ACC112 (cell line): ENCODE results near the gene C10orf71.

Source experiments
- H2AFZ ChIP-seq: fragments of 200-600 bp; sonication (generic); one replicate; pipeline ENCODE4 v1.6.0; 2017; ENCODE audit warnings: antibody characterized with exemption, low read length; ENCODE audit not compliant: unreplicated experiment
- H3K27ac ChIP-seq: fragments of 200-600 bp; sonication (generic); 2 replicates; pipeline ENCODE4 v1.5.1; 2014; ENCODE audit warnings: low read depth, mild to moderate bottlenecking, antibody characterized with exemption, low read length, moderate library complexity
- H3K27me3 ChIP-seq: fragments of 200-600 bp; sonication (generic); 2 replicates; pipeline ENCODE4 v1.6.1; 2014; ENCODE audit warnings: mild to moderate bottlenecking, antibody characterized with exemption, low read length, moderate library complexity, mixed read lengths; ENCODE audit not compliant: insufficient read depth
- H3K36me3 ChIP-seq: fragments of 200-600 bp; sonication (generic); 2 replicates; pipeline ENCODE4 v1.6.1; 2016; ENCODE audit warnings: mild to moderate bottlenecking, antibody characterized with exemption, low read length, moderate library complexity, mixed read lengths; ENCODE audit not compliant: insufficient read depth
- H3K4me1 ChIP-seq: fragments of 200-600 bp; sonication (generic); one replicate; pipeline ENCODE4 v1.6.1; 2016; ENCODE audit warnings: low read length, mixed read lengths; ENCODE audit not compliant: insufficient read depth, unreplicated experiment, control insufficient read depth
- H3K4me3 ChIP-seq: fragments of 200-600 bp; sonication (generic); 2 replicates; pipeline ENCODE4 v1.5.1; 2014; ENCODE audit warnings: mild to moderate bottlenecking, low read depth, low read length
- H3K79me2 ChIP-seq: fragments of 200-600 bp; sonication (generic); one replicate; pipeline ENCODE4 v1.6.0; 2016; ENCODE audit warnings: low read length; ENCODE audit not compliant: control insufficient read depth, unreplicated experiment, insufficient read depth

Gene C10orf71

DNA sequence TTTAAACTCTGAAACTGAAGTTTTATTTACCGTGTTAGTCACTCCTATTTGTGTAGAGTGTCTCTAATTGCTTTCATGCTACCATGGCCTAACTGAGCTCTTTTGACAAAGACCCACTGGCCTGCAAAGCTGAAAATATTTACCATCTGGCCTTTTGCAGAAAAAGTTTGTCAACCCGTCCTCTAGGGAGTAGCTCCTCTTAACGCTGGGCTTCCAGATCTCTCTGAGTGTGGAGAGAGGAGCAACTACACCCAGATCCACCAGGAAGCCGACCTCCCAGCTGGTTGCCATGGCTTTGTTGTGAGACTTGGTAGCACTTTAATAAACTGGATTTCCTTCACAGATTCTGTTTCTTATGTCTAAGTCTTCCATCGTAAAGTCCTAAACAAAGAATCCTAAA lies 4.2 kb upstream of the C10orf71 start:
- H3K79me2 ChIP-seq: no peaks in the 10 kb centered on the region
- no peaks in the 10 kb centered on the region for H3K4me1 ChIP-seq
- no peak overlapping the region for H2AFZ ChIP-seq
- no peak overlapping the region for H3K27ac ChIP-seq
- H3K4me3 ChIP-seq: no peak overlapping the region
- H3K27me3 ChIP-seq: peaks cover 72% of the 10 kb centered on the region
- H3K36me3 ChIP-seq: no peaks in the 10 kb centered on the region

DNA sequence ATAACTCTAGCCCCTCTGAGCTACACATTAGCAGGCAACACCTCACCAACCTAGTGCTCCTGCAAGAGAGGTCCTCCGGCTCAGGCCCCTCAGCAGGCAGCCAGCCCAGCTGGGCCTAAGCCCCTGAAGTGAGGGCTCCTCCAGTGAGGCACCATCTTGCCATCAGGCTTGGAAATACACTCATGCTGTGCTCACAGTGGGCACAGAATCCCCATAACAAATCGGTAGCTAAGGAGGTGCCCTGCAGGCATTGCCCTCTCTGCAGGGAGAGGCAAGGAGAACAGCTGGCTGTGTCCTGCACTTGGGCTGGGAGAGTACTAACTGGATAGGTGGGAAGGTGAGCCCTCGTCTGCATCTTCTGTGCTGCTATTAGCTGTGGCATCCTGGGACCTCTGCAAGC lies 3.7 kb upstream of the C10orf71 start:
- Histone ChIP-seq H3K27ac (no peak overlapping the region), H3K79me2 (no peaks in the 10 kb centered on the region), H3K4me3 (no peak overlapping the region), H3K36me3 (no peaks in the 10 kb centered on the region), H2AFZ (no peak overlapping the region), H3K27me3 (peaks cover 67% of the 10 kb centered on the region), H3K4me1 (no peaks in the 10 kb centered on the region)

DNA sequence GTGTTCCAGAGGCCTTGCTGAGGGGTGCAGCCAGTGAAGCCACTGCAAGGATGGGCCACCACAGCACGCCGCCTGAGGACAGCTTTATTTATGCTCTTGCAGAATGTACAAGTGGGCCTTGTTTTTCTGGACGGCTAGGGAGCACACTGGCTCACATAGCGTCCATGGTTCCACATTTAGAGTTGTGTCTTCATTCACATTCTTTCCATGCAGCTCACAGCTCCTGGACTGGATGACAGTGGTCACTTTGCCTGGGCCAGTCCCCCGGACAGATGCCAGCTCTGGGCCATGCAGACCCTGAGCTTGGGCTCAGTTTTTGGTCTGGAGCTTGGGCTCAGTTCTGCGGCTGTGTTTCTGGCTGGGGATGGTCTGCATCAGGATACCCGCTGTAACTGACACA lies 2.6 kb upstream of the C10orf71 start:
- Histone ChIP-seq H3K79me2 (no peaks in the 10 kb centered on the region), H3K4me3 (no peak overlapping the region), H2AFZ (no peak overlapping the region), H3K4me1 (no peaks in the 10 kb centered on the region), H3K27me3 (peaks cover 56% of the 10 kb centered on the region), H3K36me3 (no peaks in the 10 kb centered on the region), H3K27ac (no peak overlapping the region)

DNA sequence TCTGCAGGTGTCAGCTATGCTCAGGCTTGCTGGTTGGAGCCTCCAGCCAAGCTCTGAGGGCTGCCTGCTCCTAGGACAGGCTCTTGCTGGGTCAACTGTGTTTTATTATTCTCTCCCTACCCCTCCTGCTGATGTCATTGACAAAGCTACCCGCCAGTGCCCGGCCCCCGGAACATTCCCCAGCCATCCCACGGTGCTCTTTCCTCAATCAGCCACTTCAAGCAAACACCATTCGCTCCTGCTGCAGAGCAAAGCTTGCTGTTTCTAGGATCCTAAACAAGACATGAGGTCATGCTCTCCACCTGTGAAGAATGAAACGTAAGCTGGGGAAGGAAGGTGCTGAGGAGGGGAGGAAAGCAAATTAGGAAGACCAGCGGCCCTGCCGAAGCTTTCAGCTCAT lies 2.1 kb upstream of the C10orf71 start:
- H3K4me3 ChIP-seq: no peak overlapping the region
- peaks cover 52% of the 10 kb centered on the region for H3K27me3 ChIP-seq
- no peaks in the 10 kb centered on the region for H3K4me1 ChIP-seq
- no peaks in the 10 kb centered on the region for H3K79me2 ChIP-seq
- H3K27ac ChIP-seq: no peak overlapping the region
- H2AFZ ChIP-seq: no peak overlapping the region
- H3K36me3 ChIP-seq: no peaks in the 10 kb centered on the region

DNA sequence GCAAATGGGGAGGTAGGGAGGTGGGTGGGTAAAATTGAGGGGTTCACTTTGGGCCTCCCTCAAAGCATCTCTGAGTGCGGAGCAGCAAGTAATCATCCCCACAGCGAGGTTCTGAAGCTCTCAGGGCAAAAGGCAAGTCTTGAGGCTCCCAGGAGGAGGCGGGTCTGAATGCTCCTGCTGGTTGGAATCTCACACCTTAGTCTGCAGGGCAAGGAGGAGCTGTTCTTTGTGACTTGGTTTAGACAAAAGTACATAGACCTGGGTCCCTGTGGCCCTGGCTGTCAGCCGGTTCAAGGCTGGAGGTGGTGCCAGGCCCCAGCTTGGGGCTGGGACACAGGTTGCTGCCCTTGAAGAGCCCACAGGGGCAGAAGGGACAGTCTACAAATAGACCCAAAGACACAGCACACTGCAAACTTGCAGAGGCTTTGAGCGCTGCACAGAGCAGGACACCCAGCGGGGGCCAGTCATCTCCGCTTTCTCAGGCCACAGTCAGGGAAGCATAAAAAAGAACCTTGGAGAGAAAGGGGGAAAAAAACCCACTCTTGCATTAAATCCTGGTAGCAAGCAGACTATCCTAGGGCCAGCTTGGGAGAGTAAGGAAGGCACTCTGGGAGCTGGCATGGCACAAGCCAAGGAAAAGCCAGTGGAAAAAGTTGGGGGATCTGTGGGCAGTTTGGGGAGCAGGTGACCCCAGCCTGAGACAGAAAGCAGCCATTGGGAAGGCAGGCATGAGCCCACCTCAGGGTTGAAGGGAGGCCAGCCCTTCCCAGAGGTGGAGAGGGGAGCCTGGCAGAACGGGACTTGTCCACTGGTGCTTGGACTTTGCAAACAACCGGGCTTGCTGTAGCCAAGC lies 926 bp upstream of the C10orf71 start:
- H2AFZ ChIP-seq: no peak overlapping the region
- no peaks in the 10 kb centered on the region for H3K36me3 ChIP-seq
- H3K27me3 ChIP-seq: peaks cover 48% of the 10 kb centered on the region
- no peak overlapping the region for H3K4me3 ChIP-seq
- H3K4me1 ChIP-seq: no peaks in the 10 kb centered on the region
- no peak overlapping the region for H3K27ac ChIP-seq
- no peaks in the 10 kb centered on the region for H3K79me2 ChIP-seq

DNA sequence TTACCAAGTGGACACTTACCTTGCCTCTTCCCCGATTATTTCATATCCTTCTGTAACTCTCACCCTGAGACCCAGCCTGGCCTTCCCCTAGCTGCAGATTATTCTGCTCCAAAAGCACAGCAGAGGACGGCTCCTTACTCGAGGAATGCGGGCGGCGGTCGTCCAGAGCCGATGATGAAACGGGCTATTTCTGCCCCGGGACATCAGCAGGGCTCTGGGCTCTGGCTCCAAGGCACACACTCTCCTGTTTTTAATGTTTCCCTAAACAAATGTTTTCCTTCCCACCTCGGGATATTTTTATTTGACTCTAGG lies 343 bp upstream of the C10orf71 start:
- Histone ChIP-seq H2AFZ (no peak overlapping the region), H3K79me2 (no peaks in the 10 kb centered on the region), H3K4me3 (no peak overlapping the region), H3K27ac (no peak overlapping the region), H3K4me1 (no peaks in the 10 kb centered on the region), H3K36me3 (no peaks in the 10 kb centered on the region), H3K27me3 (peaks cover 47% of the 10 kb centered on the region)

DNA sequence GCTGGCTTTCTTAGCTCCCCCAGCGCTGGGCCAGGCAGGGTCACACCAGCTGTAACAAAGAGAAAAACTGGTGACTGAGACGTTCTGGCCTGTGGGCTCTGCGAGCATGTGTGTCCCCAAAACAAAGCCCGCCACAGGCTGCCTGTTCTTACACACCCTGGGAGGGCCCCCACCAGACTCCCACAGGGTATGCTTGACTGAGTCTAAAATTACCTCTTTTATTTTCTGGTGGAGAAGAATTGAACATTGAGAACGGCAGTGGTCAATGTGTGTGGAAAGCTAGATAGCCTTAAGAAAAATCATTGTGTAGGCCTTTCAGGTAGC lies 808 bp downstream of the C10orf71 start:
- Histone ChIP-seq H3K27ac (no peak overlapping the region), H3K4me1 (no peaks in the 10 kb centered on the region), H2AFZ (no peak overlapping the region), H3K4me3 (no peak overlapping the region), H3K79me2 (no peaks in the 10 kb centered on the region), H3K27me3 (peaks cover 53% of the 10 kb centered on the region), H3K36me3 (no peaks in the 10 kb centered on the region)

DNA sequence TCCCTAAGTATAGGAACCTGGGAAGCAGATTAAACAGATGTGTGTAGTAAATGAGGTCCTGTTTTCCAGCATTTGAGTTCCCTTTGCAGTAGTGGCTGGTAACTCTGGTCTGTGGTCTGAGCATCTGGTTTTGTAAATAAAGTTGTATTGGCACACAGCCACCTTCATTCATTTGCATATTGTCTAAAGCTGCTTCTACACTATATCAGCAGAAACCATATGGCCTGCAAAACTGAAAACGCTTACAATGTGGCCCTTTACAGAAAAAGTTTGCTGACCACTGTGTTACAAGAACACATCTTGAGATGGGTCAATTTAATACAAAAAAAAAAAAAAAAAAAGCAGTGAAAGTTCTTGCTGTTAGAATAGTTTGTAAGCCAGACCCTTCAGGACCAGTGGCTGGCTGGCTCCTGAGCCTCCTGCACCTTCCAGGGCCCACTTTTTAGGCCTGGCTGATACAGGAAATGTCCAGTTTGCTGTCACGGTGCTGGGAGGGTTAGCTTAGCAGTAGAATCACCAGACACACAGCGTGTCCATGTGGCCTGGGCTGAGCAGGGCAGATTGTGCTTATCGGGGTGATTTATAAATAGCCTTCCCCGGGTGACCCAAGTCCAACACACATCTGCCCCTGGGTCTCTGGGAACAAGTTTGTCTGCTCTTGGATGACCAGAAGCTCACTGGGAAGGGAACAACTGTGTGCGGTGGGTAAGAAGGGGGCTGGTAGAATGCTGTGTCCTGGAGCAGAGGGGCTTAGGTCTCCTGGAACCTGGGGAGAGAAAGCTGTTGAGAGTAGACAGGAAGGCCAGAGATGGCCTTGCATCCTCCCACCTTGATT lies 1.4 kb downstream of the C10orf71 start:
- no peak overlapping the region for H3K27ac ChIP-seq

DNA sequence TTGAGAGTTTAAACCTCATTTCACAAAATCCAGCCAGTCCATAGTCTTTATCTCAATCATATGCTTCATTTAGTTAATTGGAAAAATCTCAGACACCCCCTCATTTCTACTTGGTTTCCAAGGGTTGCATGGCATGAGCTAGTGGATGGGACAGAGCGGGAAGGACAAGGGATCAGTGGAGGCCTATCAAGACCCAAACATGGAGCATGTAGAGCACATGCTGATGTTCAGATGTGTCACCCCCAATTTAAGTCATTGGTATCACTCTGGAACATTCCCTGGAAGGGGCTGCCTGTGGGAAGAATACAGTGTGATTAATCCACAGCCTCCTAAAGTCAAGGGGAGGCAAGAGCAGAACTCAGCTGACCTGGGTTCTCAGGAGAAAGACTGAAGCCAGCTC lies 2.3 kb downstream of the C10orf71 start:
- Histone ChIP-seq H3K4me1 (no peaks in the 10 kb centered on the region), H3K4me3 (no peak overlapping the region), H3K36me3 (no peaks in the 10 kb centered on the region), H2AFZ (no peak overlapping the region), H3K79me2 (no peaks in the 10 kb centered on the region), H3K27me3 (peaks cover 54% of the 10 kb centered on the region), H3K27ac (no peak overlapping the region)

More for the DNA sequence above, 1.4 kb downstream of the C10orf71 start:
- no peaks in the 10 kb centered on the region for H3K36me3 ChIP-seq
- no peaks in the 10 kb centered on the region for H3K79me2 ChIP-seq
- no peak overlapping the region for H2AFZ ChIP-seq
- H3K4me3 ChIP-seq: no peak overlapping the region
- peaks cover 51% of the 10 kb centered on the region for H3K27me3 ChIP-seq
- H3K4me1 ChIP-seq: no peaks in the 10 kb centered on the region

DNA sequence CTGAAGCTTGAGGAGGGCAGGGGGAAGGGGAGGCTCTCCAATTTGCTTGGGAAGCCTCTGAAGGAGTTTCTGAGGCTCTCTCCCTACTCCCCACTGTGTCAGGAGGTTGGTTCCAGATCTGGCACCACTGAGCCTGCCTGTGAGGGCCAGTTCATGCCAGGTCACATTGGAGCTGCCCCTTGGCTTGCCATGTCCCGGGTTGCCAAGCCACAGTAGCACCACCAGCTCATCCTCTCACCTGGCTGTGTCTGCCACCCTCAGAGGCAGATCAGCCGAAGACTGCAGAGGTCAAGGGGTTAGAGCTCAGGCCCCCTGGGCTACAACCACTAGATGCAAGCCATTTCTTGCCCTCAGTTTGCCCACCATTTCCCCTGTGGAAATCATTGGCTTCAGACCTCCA lies 3.1 kb downstream of the C10orf71 start:
- no peaks in the 10 kb centered on the region for H3K4me1 ChIP-seq
- H3K4me3 ChIP-seq: no peak overlapping the region
- peaks cover 49% of the 10 kb centered on the region for H3K27me3 ChIP-seq
- H3K27ac ChIP-seq: no peak overlapping the region
- no peak overlapping the region for H2AFZ ChIP-seq
- no peaks in the 10 kb centered on the region for H3K79me2 ChIP-seq
- no peaks in the 10 kb centered on the region for H3K36me3 ChIP-seq

DNA sequence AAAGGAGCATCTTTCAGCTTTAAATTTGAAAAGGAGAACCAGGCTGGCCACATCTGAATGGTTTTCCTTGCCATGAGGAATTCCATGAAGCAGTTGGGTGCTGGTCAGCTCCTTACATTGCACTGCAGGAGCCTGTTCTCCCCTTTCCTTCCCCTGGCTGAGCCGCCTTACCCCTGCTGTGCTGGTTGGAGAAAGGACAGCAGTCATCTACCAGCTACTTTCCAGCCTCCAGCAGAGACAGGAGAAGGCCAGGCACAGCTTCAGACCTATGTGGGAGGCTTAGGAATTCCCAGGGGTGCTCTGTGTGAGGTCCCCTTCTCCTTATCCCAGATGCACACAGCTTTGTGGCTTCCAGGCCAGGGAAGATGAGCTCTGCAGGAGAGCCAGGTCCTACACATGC lies 4.7 kb downstream of the C10orf71 start:
- Histone ChIP-seq H3K4me1 (no peaks in the 10 kb centered on the region), H3K4me3 (no peak overlapping the region), H3K27ac (no peak overlapping the region), H3K79me2 (no peaks in the 10 kb centered on the region), H3K36me3 (no peaks in the 10 kb centered on the region), H2AFZ (no peak overlapping the region), H3K27me3 (peaks cover 43% of the 10 kb centered on the region)
